ENCODE results near the gene FIGNL1. TPM values are rescaled to one million over a fixed set of nuclear protein-coding genes. Genes with fewer than 3 reads are reported as not detected.
A peak's percentile ranks its signal among the peaks of the same experiment; 100 is the strongest.

The FIGNL1 gene
- total and polyA plus RNA-seq, 2 donors (not counting 1 experiment from before 2014, with no cell fraction given), result 3.6 to 24.5 TPM

DNA sequence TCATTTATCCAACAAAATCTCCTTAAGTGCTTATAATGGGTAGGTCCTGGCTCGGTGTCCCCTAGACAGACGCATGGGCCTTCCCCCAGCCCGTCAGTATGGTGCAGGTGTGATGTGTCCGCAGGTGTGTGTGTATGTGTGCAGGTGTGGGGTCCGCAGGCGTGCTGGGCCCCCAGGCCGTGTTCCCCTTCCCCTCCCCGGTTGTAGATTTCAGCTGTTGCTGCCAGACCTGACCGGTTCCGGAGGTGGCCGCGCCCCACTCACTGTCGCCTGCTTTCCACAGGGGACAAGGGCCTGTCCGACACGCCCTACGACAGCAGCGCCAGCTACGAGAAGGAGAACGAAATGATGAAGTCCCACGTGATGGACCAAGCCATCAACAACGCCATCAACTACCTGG lies 50.5 kb downstream of the FIGNL1 start:
- Histone ChIP-seq H3K36me3 (replicated peaks in 1 of 2; ENCODE audit: control extremely low read depth in 1 of 2, control insufficient read depth in 1 of 2, extremely low read depth in 1 of 2, insufficient read depth in 2 of 2, low read length in 1 of 2) (peaks cover 4 to 76% of the 10 kb centered on the region in 2 experiments), H3K4me2 (replicated peaks; ENCODE audit: low read depth, low read length, poor library complexity, severe bottlenecking) (no peak overlapping the region), H2AFZ (ENCODE audit: insufficient read depth, low read depth, low read length, poor library complexity, severe bottlenecking) (no peak overlapping the region), H4K20me1 (ENCODE audit: control insufficient read depth, insufficient read depth, low read length, poor library complexity, severe bottlenecking) (no peaks in the 10 kb centered on the region), H3K4me3 (ENCODE audit: control extremely low read depth in 1 of 5, extremely low read depth in 1 of 5, insufficient read depth in 1 of 5, low read depth in 2 of 5, low read length in 4 of 5) (no peak overlapping the region), H3K27ac (ENCODE audit: low read length in 2 of 2) (peak overlapping the region; percentile 19 to 94), H3K9ac (ENCODE audit: low read length) (no peak overlapping the region), H3K79me2 (ENCODE audit: control insufficient read depth, insufficient read depth, low read length) (peaks cover 73% of the 10 kb centered on the region), H3K27me3 (replicated peaks in 1 of 4; ENCODE audit: control extremely low read depth in 1 of 4, control insufficient read depth in 3 of 4, insufficient read depth in 4 of 4, low read length in 3 of 4) (no peaks in the 10 kb centered on the region), H3K4me1 (ENCODE audit: control insufficient read depth in 2 of 2, insufficient read depth in 2 of 2, low read length in 2 of 2) (peaks cover 57 to 63% of the 10 kb centered on the region in 2 donors), H3K9me3 (ENCODE audit: control extremely low read depth in 1 of 3, control insufficient read depth in 2 of 3, insufficient read depth in 1 of 3, low read length in 2 of 3) (peaks cover 0 to 10% (median 0%) of the 10 kb centered on the region in 3 donors)
- intact Hi-C loops (cut with micrococcal nuclease), result no loop called here
- WGBS (ENCODE audit: insufficient coverage), result 70% methylated on average over 21 of the region's 21 CpGs
- ATAC-seq (ENCODE audit: low read depth) (no peak), DNase-seq (no peak)
- H3K9me3 Mint-ChIP-seq (ENCODE audit: insufficient read depth), result no peaks in the 10 kb centered on the region
- H3K27me3 Mint-ChIP-seq, result no peaks in the 10 kb centered on the region
- TF ChIP-seq, protein P1, sequence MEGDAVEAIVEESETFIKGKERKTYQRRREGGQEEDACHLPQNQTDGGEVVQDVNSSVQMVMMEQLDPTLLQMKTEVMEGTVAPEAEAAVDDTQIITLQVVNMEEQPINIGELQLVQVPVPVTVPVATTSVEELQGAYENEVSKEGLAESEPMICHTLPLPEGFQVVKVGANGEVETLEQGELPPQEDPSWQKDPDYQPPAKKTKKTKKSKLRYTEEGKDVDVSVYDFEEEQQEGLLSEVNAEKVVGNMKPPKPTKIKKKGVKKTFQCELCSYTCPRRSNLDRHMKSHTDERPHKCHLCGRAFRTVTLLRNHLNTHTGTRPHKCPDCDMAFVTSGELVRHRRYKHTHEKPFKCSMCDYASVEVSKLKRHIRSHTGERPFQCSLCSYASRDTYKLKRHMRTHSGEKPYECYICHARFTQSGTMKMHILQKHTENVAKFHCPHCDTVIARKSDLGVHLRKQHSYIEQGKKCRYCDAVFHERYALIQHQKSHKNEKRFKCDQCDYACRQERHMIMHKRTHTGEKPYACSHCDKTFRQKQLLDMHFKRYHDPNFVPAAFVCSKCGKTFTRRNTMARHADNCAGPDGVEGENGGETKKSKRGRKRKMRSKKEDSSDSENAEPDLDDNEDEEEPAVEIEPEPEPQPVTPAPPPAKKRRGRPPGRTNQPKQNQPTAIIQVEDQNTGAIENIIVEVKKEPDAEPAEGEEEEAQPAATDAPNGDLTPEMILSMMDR (IDR thresholded peaks at IDR 0.05), result no peak
- no peak for TF ChIP-seq EZH2 (IDR thresholded peaks at IDR 0.05; ENCODE audit: borderline replicate concordance, insufficient read depth, low read depth, low read length, poor library complexity, severe bottlenecking)
- CTCF ChIA-PET, result interaction anchor here (1.7 to 2.4 kb wide), 2 partner anchors 13 to 18 kb away, joined by 4 to 11 read pairs; no protein-coding TSS in a partner anchor
- H3K4me3 Mint-ChIP-seq, result no peak overlapping the region
- peak overlapping the region; percentile 82 for H3K27ac Mint-ChIP-seq
- H3K4me1 Mint-ChIP-seq, result peaks cover 77% of the 10 kb centered on the region
- POLR2A ChIA-PET, result interaction anchor here (5.3 kb wide), 1 partner anchor 12 kb away, joined by 25 read pairs; no protein-coding TSS in a partner anchor

DNA sequence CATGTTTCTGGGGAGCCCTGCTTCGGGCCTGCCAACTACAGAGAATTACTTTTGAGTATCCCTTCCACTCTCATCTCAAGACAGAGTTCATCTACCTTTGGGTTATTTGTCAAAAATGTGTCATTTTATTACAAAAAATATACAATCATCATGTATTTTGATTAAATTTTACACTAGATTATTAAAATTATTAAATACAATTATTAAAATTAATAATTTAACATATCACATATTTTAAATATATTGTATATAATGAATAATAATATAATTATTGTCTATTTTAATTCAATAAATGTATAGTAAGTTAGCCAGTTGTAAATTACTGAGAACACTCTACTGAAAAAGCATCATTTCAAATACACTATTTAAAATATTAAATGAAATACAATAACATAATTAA lies 50.9 kb downstream of the FIGNL1 start:
- H3K27ac Mint-ChIP-seq, result peak overlapping the region; percentile 55

More for the DNA sequence above, 50.9 kb downstream of the FIGNL1 start:
- no peak overlapping the region for H3K4me3 Mint-ChIP-seq
- no peak for ATAC-seq (ENCODE audit: low read depth)
- peaks cover 57 to 63% of the 10 kb centered on the region in 2 donors for H3K4me1 ChIP-seq (ENCODE audit: control insufficient read depth in 2 of 2, insufficient read depth in 2 of 2, low read length in 2 of 2)
- H3K27ac ChIP-seq (ENCODE audit: low read length in 2 of 2), result peak overlapping the region; percentile 86 to 94
- H3K9me3 Mint-ChIP-seq (ENCODE audit: insufficient read depth), result no peaks in the 10 kb centered on the region
- no peak overlapping the region for H2AFZ ChIP-seq (ENCODE audit: insufficient read depth, low read depth, low read length, poor library complexity, severe bottlenecking)
- CTCF ChIA-PET, result interaction anchor here (0.7 to 2.4 kb wide), 4 partner anchors 13 to 92 kb away, joined by 3 to 11 read pairs (median 4); no protein-coding TSS in a partner anchor
- no peaks in the 10 kb centered on the region for H3K27me3 ChIP-seq (replicated peaks in 1 of 4; ENCODE audit: control extremely low read depth in 1 of 4, control insufficient read depth in 3 of 4, insufficient read depth in 4 of 4, low read length in 3 of 4)
- no CpG with 5 or more reads among the region's 1 CpG for WGBS (ENCODE audit: insufficient coverage)
- H4K20me1 ChIP-seq (ENCODE audit: control insufficient read depth, insufficient read depth, low read length, poor library complexity, severe bottlenecking), result no peaks in the 10 kb centered on the region
- TF ChIP-seq EZH2 (IDR thresholded peaks at IDR 0.05; ENCODE audit: borderline replicate concordance, insufficient read depth, low read depth, low read length, poor library complexity, severe bottlenecking), result no peak
- TF ChIP-seq, protein P1 (IDR thresholded peaks at IDR 0.05), result no peak
- H3K9ac ChIP-seq (ENCODE audit: low read length), result no peak overlapping the region
- peaks cover 0 to 10% (median 0%) of the 10 kb centered on the region in 3 donors for H3K9me3 ChIP-seq (ENCODE audit: control extremely low read depth in 1 of 3, control insufficient read depth in 2 of 3, insufficient read depth in 1 of 3, low read length in 2 of 3)
- no peak for DNase-seq
- no peak overlapping the region for H3K4me3 ChIP-seq (ENCODE audit: control extremely low read depth in 1 of 5, extremely low read depth in 1 of 5, insufficient read depth in 1 of 5, low read depth in 2 of 5, low read length in 4 of 5)
- no peaks in the 10 kb centered on the region for H3K27me3 Mint-ChIP-seq
- intact Hi-C loops (cut with micrococcal nuclease), result no loop called here
- POLR2A ChIA-PET, result interaction anchor here (5.3 kb wide), 1 partner anchor 13 kb away, joined by 25 read pairs; no protein-coding TSS in a partner anchor
- no peak overlapping the region for H3K4me2 ChIP-seq (replicated peaks; ENCODE audit: low read depth, low read length, poor library complexity, severe bottlenecking)
- H3K4me1 Mint-ChIP-seq, result peaks cover 77% of the 10 kb centered on the region
- peaks cover 78% of the 10 kb centered on the region for H3K79me2 ChIP-seq (ENCODE audit: control insufficient read depth, insufficient read depth, low read length)
- H3K36me3 ChIP-seq (replicated peaks in 1 of 2; ENCODE audit: control extremely low read depth in 1 of 2, control insufficient read depth in 1 of 2, extremely low read depth in 1 of 2, insufficient read depth in 2 of 2, low read length in 1 of 2), result peaks cover 4 to 79% of the 10 kb centered on the region in 2 experiments

Measured in B cell (primary cell).